IPS-NIHi7 (cell line): ENCODE results near the gene TNIK.
"Not testable (repeated sequence)": the region's sequence is repeated elsewhere in the genome, so short reads cannot be mapped to it uniquely, and the experiment has no call there.

Experiments
- DNase-seq: peaks from one replicate; pipeline ENCODE4 v3.0.0; 2012; ENCODE audit warnings: mixed read lengths; ENCODE audit errors: extremely low spot score

Gene TNIK

DNA sequence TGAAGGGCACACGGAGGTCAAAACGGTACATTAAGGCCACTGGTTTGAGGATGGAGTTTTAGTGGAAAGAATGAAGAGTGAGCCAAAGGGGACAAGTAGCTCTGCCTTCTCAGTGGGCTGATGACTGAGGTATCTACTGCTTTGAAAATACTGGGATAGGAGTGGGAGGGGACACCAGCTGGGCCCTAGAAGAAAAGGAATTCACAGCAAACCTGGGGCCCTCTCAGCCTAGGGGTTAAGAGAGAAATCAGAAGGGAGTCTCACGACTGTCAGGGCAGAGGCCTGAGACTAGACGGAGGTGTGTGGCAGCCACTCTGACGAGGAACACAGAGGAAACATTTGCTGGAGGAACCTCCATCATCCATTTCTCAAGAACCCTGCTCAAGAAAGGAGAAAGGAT lies 75.1 kb downstream of the TNIK start:
- DNase-seq: peak; percentile 25

DNA sequence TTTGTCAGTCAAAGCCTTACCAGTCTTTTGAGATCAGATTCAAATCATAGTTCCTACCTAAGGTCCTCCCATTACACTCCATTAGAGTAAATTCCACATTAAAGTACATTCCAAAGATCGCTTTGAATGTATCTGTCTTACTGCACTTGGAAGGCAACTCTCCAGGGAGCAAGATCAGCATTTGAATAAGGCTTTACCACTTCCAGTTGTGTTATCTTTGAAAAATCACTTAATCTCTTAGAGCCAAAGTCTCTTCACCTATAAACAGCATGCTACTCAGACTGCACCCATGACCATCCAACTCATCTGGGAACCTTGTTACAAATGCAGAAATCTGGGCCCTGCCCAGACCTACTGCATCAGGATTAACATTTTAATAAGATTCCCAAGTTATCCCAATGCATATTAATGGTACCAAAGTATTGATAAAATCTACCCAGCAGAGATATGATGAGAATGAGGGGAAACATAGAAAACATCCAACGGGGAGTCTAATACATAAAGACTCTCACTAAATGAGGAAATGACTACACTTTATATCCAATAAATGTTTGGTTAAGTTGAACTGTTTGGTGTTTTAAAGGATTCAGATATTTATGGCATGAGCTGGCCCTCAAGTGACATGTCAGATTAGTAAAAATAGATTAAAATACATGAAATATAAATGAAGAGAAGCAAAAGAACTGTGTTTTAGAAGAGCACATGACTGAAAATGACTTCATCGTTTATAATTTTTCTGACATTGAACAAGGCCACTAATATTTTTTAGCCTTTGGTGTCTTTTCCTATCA lies 75.9 kb downstream of the TNIK start:
- DNase-seq: no peak

GRCh38 chr3:171383206-171384018 lies 76.8 kb downstream of the TNIK start:
- DNase-seq: no peak

GRCh38 chr3:171382347-171382746 lies 77.9 kb downstream of the TNIK start:
- not testable (repeated sequence) for DNase-seq

GRCh38 chr3:171380711-171381425 lies 79.3 kb downstream of the TNIK start:
- DNase-seq: no peak

DNA sequence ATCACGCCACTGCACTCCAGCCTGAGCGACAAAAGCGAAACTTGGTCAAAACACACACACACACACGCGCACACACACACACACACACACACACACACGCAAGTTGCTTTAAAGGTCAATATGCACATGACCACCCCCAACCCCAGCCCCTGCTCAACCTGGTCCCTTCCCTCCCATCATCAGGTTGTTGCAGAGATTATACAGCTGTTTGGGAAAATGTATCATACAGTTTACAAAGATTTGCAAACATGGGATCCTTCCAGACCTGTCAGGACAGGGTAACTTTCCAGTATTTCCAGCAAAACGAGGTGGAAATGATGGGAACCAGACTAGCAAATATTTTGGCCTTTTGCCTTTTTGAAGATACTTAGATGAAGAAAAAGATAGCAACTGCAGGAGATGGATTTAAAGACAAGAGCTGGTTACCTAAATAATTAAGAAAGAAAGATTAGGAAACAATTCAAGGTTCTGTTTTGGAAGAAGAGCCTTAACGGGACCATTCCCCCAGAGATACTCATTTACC lies 80.2 kb downstream of the TNIK start:
- no peak for DNase-seq

DNA sequence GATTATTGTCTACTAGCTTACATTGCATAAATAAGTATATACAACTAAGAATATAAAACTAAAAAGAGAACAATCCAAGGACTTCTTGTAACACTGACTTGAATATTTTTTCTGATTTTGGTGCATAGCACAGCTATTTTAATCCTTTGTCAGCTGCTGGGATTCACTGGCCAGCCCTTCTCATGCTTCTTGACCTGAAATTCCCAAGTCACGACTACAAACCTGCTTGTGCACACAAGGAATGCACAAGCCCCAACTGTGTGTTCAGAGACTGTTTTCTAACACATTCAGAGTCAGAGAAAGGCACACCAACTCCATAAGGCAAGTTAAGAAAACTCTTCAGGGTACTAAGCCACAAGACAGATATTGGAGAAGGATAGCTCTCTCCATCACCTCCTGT lies 80.9 kb downstream of the TNIK start:
- DNase-seq: no peak

GRCh38 chr3:171378586-171378985 lies 81.6 kb downstream of the TNIK start:
- DNase-seq: no peak

- no peak for DNase-seq
These were observed 82.3 kb downstream of the TNIK start for GRCh38 chr3:171377859-171378258.

GRCh38 chr3:171376596-171376947 lies 83.6 kb downstream of the TNIK start:
- no peak for DNase-seq

DNA sequence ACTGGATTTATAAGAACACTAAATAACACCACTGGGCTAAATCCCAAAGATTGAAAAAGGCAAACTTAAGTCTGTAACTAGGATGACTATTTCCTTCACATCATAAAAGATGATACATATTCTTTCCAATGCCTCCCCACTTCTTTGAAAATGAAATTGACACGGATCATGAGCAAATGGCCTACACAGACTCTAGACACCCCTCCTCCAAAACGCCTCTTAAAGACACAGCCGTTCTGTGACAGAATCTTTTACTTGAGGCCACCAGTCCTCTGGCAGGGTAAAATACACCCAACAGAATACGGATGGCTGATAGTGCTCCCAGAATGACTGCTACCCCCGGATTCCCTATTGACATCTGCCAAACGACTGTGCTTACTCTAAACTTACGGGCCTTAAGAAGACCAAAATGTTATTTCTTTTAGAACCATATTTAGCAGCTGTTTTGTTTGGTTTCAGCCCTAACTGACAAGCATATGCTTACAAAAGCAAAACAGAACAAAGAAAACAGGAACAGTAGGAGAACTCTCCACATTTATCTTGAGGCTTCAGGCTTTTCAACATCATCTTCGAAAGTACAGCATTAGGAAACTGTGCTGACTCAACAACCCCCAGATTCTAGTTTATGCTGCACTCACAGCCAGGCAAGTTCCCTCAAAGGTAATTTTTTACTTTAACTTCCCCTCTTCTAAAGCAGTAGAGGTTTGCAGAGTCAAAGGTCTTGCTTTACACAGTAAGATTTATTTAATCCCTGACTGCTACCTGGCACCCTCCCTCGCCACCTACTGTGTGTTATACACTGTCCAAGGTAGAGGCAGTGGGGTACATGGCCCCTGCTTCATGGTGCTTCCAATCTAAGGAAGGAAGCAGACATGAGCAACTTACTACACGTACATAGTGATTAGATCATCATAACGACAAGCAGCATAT lies 84.3 kb downstream of the TNIK start:
- no peak for DNase-seq

DNA sequence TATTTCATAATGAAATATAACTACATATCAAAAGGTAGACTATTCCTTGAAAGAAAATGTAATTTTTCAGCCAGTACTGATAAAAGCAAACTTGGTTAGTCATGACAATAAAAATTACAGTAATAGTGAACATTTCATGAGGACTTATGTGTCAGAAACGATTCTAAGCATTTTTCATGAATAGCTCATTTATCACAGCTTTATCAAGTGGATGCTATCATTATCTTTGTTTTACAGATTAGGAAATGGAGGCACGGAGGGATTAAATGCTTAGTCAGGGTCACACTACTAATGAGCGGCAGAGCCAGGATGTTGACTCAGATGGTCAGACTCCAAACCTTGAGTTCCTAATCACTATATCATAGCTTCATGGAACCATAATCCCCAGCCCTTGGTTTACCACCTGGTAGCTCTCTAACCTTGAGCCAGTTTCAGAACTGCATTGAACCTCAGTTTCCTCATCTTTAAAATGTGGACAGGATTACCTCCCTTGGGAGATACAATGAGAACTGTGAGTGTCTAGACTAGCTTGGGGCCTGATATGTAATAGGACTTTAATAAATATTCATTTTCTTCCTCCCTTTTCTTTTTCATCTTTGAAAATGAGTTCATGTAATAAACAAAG lies 85.4 kb downstream of the TNIK start:
- no peak for DNase-seq

GRCh38 chr3:171374260-171374659 lies 85.9 kb downstream of the TNIK start:
- DNase-seq: no peak

- no peak for DNase-seq
These were observed 86.5 kb downstream of the TNIK start for GRCh38 chr3:171373711-171374110.

GRCh38 chr3:171372694-171373093 lies 87.5 kb downstream of the TNIK start:
- no peak for DNase-seq

DNA sequence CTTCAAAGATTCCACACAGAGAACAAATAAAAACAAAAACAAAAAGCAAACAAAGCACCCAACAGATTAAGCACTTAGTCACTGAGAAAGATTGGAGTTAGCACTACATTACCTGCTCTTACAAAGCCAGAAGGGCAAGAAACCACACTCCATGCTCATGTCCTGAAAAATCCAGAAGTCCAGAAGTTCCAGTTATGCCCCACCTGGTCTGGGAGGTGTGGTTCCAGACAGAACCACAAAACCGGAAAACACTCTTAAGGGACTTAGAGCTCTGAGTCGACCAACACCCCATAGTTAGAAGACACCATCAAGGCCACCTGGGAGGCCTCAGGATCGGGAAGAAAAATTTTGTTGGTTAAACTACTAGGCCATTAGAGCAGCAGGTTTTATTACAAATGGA lies 88.9 kb downstream of the TNIK start:
- DNase-seq: no peak

- DNase-seq: no peak
These were observed 91.0 kb downstream of the TNIK start for GRCh38 chr3:171369156-171369555.

GRCh38 chr3:171366738-171367137 lies 93.5 kb downstream of the TNIK start:
- DNase-seq: not testable (repeated sequence)

GRCh38 chr3:171366043-171366442 lies 94.2 kb downstream of the TNIK start:
- DNase-seq: no peak

GRCh38 chr3:171365489-171365888 lies 94.7 kb downstream of the TNIK start:
- no peak for DNase-seq

DNA sequence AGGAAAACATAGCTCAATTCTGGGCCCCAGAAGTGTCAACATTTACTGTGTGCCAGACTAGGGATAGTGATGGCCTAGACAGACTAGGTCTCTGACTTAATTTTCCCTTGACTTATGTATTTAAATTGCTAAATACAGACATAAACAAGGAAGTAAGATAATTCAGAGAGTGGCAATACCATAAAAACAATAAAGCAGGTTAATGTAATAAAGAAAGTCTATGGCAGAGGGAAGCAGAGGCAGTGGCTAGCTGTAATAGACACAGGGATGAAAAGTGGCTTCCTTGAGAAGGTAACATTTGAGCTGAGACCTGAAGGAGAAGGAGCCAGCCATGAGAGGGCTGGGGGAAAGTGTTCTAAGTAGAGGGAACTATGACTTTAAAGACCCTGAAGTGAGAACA lies 95.7 kb downstream of the TNIK start:
- DNase-seq: no peak
